HG02981 (cell line): ENCODE results near the gene PCBP2.
"Not testable (repeated sequence)": the region's sequence is repeated elsewhere in the genome, so short reads cannot be mapped to it uniquely, and the experiment has no call there.

Source experiments
- ATAC-seq: cut with Tn5 transposase; IDR thresholded peaks from one replicate; pipeline ENCODE4 v1.9.1; 2021; ENCODE audit warnings: mild to moderate bottlenecking, moderate library complexity; ENCODE audit not compliant: unreplicated experiment

PCBP2 gene

DNA sequence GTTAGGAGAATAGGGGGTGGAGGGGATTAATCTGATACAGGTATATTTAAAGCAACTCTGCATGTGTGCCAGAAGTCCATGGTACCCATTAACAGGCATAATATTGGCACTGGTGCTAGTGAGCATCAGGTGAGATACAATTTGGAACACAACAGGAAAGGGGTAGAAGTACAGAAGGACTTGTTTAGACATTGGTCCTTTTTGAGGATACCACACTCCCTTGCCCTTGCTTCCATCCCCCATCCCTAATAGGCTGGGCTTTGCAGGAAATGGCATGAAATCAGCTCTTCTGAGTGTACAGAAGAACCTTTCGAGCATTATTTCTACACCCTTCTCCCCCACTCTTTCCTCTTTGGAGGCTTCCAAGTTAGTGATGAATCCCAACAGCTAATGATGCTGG, 16.4 kb downstream of the PCBP2 start:
- no peak for ATAC-seq

DNA sequence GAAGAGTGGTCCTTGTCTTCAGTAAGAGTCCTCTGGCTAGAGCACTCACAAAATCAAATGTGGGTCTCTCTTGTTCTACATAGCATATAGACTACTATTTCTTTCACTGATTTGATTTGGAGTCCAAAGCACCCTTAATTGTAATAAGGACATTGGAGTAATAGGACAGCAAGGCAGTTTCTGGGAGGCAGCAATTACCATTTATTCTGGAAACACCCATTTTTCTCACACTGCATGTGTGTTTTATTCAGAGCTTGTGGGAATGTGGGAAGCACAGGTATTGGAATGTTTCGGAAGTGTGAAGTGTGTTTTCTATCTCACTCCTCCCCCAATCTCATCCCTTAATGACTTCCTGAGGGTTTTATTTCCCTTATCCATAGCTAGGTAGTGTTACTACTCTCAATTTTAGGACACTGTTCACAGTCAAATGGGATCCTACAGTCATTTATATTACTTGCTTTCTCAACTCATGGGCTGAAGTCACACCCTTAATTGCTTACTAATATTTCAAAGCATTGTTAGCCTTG, 20.2 kb downstream of the PCBP2 start:
- ATAC-seq = no peak

DNA sequence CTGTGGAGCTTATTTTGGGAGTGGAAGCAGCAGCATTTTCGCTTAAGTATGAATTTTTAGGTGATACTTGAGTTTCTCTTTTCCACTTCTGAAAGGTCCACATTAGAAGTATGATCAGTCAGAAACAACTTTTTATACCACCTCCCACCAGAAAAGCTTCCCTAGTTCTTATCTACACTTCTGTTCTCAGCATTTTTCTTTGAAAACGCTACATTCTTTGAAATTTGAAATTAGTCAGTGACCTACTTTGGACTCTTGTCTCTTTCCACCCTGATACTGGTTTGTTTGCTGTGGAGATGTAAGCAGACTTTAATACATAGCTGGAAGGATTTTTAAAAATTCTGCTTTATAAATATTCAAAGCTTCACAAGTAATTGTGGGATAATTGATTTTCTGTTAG, 22.2 kb downstream of the PCBP2 start:
- no peak for ATAC-seq

DNA sequence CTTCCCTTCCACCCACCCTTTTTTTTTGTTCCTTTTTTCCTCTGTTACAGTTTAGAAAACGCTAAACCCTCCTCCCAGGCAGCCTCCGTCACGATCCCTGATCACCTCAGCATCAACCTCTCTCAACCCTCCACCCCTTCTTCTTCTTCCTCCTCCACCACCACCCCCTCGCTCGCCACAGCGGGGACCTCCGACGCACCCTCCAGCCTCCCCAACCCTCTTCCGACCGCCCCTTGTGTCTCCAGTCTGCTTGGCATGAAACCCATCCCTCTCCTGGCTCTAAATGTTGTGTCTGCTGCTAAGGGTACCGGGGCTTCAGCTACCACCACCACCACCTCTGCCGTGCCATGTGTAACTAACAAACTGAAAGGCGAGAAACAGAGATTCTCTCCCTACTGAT, 22.9 kb downstream of the PCBP2 start:
- ATAC-seq = no peak

DNA sequence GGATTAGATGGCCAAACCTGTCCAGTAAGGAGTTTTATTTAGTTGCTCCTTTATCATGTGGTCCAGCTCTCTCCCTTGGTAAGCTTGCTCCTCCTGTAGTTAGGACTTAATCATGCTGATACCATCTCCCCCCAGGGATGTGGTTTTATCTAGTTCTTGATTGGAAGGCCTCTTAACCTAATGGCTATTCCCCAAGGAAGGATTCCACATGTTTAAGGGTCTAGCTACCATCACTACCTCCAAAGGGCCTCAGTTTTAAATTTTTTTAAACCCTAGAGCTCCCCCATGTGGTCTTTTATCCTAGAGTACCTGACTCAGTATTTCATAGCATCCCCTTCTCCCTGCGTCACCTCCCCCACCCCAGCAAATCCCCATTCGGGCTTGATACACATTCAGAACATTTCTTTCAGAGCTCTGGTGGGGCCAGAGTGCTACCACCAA, 24.9 kb downstream of the PCBP2 start:
- no peak for ATAC-seq

DNA sequence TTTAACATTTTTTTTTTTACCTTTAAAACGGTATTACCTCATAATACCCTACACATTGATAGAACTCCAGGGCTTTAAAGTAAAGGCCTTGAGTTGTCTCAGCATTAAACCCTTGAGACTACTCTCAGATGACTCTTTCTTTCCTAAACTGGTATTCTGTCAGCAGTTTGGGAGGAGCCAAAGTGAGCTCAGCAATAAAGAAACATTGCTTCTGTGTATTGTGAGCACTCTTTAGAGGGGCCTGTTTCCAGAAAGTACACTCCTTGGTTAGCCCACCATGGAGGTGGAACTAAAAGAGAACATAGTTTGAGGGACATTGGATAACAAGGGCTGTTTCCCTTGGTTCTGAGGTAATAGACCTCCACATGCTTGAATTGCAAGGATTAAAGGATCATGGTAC, 27.0 kb downstream of the PCBP2 start:
- no peak for ATAC-seq

DNA sequence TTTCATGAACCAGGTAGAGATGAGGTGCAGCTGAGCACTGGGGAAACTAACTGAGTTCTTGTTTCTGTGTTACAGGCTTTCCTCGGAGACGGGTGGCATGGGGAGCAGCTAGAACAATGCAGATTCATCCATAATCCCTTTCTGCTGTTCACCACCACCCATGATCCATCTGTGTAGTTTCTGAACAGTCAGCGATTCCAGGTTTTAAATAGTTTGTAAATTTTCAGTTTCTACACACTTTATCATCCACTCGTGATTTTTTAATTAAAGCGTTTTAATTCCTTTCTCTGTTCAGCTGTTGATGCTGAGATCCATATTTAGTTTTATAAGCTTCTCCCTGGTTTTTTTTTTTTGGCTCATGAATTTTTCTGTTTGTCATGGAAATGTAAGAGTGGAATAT, 27.4 kb downstream of the PCBP2 start:
- no peak for ATAC-seq

DNA sequence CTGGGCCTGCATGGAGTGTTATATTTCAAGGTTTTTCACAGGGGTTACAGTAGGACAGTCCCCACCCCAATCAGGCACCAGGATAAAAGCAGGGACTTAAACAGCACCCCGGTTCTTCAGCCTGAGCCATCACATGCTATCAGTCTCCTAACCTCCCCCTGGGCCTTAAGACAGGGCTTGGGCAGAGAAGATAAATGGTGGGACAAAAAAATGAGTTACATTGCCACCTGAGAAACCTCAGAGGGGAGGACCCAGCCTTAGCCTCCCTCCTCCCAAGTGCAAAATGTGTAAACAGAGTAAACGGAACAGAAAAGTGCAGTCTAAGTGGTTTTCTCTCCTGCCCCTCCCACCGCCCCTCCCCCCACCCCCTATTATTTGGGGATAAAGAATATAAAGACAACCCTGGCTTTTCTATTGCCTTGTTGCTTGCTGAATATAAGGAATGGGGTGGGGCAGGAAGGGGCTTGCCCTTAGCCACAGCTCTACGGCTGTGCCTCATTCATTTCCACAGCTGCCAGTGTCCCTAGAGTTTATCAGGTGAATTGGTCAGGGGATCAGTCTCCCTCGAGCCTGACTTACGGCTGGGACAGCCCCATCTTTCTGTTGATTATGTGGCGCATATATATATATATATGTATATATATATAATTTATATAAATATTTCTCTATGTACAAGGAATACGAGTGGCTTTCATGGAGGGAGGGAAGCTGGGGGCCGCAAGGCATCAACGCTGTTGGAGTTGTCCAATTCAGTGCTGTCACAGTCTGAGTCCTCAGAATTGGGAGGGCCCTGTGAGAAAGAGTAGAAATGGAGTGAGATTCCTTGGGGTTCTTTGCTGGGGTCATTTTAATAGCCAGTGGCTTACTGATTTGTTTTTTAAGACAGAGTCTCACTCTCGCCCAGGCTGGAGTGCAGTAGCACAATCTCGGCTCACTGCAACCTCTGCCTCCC, 28.9 kb downstream of the PCBP2 start:
- ATAC-seq = no peak

DNA sequence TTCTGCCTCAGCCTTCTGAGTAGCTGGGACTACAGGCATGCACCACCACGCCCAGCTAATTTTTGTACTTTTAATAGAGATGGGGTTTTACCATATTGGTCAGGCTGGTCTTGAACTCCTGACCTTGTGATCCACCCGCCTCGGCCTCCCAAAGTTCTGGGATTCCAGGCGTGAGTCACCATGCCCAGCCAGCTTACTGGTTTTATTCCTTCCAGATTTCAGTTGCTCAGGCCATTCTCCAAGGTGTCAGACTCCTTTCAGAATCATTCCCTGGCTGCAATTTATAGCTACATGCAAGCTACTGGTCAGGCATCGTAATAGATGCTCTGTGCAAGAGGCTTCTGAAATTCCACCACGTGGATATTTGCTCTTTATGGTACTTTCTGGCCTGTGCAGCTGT, 29.6 kb downstream of the PCBP2 start:
- ATAC-seq = not testable (repeated sequence)

DNA sequence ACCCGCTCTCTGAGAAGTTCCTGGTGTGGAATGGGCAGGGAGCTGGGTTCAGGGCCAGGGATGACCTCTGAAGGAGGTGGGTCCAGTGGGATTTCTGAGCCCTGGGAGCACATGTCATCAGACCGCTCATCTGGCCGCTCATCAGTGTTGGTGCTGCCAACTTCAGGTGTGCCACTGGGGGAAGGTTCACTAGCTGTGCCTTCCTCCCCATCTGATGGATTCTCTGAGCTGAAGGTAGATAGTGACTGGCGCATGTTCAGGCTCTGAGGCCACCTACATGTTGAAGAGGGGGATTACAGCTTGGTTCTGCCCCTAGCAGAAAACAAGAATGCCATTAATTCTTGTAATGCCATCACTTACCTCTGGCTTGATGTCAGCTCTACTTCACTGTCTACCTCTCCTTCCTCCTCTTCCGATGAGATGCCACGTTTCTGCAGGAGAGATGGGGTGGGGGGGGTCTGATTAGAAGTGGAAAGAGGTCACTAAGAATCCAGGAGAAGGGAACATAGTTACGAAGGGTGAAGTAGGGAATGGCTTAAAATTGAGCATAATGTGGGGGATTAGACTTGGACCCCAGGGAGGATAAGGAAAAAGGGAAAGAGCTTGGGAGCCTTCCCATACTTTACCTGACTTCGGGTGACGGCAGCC, 30.2 kb downstream of the PCBP2 start:
- no peak for ATAC-seq

DNA sequence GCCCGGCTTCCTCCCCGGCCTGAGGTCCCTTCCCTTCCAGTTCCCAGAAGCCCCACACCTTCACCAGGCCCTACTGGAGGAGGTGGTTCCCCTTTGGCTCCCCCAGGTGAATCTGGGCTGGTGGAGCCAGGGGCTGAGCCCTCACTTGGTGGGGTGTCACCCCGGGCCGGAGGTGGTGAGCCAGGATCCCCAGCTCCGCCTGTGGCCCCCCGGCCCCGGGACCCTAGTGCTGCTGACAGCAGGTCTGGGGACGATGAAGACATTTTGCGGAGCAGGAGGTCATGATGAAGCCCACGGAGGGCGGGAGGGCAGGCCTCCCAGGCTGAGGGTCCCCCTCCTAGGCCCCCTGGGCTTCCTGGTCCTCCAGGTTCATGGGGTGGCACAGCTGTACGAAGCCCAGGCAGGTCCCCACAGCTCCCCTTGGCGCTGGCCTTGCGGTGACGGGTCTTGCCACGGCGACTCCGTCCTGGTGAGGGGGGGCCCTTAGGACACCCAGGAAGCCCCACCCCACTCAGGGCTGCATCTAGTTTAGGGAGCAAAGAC, 30.8 kb downstream of the PCBP2 start:
- no peak for ATAC-seq

DNA sequence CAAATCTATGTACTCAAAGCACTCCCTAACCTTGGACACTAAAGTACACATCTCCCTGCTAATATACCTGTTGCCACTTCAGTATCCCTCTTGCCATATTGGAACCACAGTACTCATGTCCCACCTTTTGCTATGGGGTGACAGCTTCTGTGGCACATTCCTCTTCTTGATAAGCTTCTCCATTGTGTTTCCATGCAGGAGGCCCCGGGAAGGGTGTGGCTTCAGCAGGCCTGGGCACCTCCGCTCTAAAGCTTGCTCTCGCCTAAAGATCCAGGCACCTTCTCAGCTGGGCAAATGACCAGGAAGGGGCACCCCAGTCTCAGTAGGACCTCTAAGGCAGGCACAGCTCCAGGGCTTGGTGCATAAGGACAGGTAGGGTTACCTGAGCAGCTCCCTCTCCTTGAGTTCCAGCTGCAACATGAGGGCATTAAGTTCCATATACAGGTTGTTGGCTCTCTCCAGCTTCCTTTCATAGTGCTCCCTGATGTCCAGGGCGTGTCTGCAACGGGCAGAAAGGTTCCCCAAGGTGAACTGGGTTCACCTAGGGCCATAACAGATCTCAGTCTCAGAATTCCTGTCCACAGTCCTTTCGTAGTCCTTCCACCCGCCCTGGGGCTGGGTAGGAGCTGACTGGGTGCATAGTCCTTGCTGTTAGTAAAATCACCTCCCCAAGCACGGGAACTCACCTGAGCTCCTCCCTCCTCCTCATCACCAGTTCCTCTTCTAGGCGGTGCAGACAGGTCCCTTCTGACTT, 31.5 kb downstream of the PCBP2 start:
- no peak for ATAC-seq

DNA sequence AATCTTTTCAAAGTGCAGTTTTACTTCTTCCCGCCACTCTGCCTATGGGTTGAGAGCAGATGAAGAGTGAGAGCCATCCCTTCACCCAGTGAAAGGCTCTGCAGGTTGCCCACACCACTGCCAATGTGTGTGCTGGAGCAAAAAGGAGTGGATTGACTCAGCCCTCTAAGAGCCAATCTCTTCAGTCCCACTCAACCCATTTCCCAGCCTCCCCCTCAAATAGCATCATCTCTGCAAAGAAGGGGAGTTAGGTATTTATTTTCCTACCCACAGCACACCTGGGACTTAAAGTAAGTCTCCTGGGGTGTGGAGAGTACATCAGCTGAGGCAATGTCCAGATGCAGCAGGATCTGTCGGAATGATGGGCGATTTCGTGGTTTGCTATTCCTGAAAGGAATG, 32.1 kb downstream of the PCBP2 start:
- no peak for ATAC-seq

DNA sequence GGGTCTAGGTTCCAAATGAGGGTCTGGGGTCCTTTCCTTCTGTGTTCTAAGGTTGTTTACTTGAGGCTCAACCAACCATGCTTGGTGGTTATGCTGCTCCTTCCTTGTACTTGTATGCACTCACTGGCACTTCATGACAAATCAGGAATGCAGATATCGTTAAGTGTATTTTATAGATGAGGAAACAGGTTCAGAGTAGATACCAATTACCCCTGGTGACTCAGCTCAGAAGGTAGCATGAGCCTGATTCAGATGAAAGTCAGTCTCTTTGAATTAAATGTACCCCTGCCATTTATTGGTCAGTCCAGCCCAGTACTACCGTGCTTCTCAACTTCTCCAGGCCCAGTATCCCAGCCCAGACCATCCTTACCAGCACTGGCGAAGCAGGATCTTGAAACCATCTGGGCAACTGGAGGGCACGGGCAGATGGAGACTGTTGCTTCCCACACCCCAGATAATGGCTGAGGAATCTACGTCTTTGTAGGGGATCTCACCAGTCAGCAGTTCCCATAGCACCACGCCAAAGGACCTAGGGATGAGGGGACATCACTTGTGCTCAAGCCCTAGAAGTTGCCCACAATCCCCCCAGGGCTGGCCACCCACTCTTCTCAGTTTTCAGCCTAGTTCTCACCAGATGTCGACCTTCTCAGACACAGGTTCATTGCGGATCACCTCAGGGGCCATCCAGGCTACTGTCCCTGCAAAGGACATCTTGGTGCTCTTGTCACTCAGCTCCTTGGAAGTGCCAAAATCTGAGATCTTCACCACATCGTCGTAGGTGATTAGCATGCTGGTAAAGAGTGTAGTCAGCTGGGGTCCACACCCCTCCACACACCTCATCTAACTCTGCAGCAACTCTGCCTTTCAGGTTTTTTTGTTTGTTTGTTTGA, 33.0 kb downstream of the PCBP2 start:
- ATAC-seq = no peak

DNA sequence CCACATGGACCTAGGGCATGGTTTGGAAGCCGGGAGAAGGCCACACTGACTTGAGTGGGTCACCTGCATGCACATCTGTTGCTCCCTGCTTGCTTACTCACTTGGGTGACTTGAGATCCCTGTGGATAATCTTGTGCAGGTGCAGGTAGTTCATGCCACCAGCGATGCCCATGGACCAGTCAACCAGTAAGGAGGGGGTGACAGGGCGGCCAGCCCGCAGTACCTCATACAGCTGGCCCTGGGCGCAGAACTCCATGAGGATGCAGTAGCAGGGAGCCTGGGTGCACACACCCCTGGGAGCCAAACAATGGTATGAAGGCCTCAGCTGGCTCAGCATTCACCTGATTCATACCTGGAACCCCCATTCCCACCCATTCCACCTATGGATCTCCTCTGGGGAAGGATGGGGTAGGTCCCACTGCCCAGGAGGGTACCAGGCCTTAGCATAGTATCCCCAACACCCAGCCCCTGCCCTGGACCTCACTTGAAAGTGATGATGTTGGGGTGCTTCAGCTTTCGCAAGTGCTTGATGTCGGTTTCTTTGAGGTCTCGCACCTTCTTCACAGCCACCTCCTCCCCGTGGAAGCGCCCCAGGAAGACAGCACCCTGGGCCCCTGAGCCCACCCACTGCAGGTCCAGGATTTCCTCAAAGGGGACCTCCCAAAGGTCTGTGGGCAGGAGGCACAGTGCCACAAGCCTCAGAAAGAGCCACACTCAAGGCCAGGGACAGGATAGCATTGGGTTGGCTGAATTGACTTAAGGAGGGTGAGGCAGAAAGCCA, 34.2 kb downstream of the PCBP2 start:
- ATAC-seq = no peak

DNA sequence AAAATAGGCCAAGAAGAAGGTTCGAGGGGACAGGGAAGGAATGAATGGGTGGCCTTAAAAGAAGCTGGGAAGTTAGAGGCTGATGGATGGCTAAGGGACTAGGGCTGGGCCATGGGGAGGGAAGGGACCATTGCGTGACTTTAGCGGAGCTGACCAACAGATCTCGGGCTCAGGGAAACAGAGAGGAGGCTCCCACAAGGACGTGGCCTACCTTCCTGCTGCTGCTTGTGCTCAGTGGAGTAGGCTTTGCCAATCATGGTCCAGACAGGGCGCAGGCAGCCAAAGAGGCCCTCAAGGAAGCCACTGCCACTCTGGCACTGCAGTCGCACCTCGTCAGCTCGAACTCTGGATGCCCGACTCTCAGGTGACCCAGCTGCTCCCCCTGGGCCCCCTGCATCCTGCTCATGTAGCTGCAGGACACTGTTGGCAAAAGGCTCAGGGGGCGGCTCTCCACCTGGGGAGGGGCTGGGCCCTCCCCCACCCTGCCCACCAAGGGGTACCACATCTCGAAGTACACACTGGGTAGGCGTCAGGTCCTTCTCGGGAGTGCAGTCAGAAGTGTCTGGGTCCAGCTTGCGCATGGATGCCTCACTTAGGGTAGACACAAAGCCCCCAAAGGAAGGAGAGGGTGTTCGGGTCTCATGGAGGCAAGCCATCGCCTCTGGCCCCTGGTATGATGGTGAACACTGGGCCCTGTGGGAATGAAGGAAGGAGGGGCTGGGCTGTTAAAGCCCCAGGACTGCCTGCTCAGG, 35.0 kb downstream of the PCBP2 start:
- no peak for ATAC-seq

DNA sequence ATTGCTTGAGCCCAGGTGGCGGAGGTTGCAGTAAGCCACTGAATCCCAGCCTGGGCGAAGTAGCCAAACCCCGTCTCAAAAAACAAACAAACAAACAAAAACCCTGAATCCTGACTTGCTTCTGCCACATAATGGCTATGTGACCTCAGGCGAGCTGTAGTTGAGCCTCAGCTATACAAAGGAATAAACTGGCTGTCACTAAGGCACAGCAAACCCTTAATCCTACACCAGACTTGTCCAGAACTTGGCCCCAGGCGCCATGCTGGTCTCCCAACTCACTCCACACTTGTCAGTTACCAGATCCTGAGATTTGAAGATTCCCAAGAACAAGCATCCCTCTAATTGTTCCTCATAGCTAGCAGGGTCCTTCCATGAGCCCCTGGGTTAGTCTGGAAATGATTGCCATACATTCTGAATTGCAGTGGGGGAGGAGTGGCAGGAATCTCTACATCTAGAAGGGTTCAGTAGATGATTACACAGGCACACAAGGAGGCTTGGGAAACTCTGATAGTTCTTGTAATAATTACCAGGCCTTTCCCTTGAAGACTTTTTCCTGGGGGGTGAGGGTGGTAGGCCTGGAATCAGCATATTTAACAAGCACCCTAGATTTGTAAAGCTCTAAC, 37.5 kb downstream of the PCBP2 start:
- ATAC-seq = no peak

DNA sequence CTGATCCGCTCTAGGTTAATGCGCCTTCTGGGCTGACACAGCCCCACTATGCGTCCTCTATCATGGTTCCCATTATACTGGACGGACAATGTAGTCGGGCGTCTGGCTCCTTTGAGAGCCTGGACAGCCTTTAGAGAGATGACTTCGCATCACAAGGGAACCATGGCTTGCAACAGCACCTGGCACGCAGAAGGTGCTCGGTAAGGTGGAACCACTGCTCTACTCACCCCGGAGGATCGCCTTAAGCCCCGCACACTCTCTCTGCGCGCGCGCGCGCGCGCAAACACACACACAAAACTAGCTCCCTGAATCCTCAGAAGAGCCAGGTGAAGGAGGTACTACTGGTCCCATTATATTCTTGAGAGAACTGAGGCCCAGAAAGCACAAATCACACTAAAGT, 40.3 kb downstream of the PCBP2 start:
- no peak for ATAC-seq
